ENCODE results near the gene MADCAM1. TPM values are rescaled to one million over a fixed set of nuclear protein-coding genes. Genes with fewer than 3 reads are reported as not detected.

The MADCAM1 gene
- total and polyA plus RNA-seq, 10 of the 15 experiments (the other 5 are each of a cell fraction or from before 2014, with no cell fraction given) = 0.06 to 0.32 (median 0.31) TPM; not detected in 5

DNA sequence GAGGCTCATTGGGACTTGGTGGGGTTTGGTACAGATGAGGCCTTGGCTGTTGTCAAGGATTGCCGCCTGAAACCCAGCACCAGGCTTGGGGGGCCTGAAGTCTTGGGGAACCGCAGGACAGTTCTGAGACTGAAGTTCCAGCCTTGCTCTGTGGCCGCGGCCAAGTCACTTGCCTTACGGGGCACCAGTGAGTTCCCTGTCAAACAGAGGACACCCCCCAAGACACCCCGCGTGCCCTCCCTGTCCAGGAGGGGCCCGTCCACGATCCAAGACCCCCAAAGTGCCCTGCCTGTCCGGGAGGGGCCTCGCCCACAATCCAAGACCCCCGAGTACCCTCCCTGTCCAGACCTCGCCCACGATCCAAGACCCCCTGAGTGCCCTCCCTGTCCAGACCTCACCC, 37.8 kb downstream of the MADCAM1 start:
- Histone ChIP-seq H3K27me3 (replicated peaks in 1 of 2; ENCODE audit: control insufficient read depth in 2 of 2, insufficient read depth in 2 of 2, low read length in 1 of 2) (no peaks in the 10 kb centered on the region), H3K36me3 (ENCODE audit: control insufficient read depth in 2 of 2, insufficient read depth in 2 of 2, low read length in 1 of 2) (peaks cover 0 to 5% of the 10 kb centered on the region in 2 experiments; a peak in 3 of 4 replicates), H4K20me1 (ENCODE audit: control insufficient read depth, insufficient read depth) (no peaks in the 10 kb centered on the region), H3K79me2 (ENCODE audit: control insufficient read depth, insufficient read depth, low read length) (peaks cover 27% of the 10 kb centered on the region), H3K4me2 (ENCODE audit: control insufficient read depth, insufficient read depth) (peak overlapping the region; percentile 77), H3K4me1 (ENCODE audit: control insufficient read depth, insufficient read depth, low read length) (peaks cover 8% of the 10 kb centered on the region), H2AFZ (ENCODE audit: control insufficient read depth, low read depth, low read length) (no peak overlapping the region), H3K4me3 (no peak overlapping the region), H3K9me3 (replicated peaks; ENCODE audit: control insufficient read depth, insufficient read depth, low read length) (no peaks in the 10 kb centered on the region), H3K27ac (ENCODE audit: control insufficient read depth, insufficient read depth) (no peak overlapping the region), H3K9ac (ENCODE audit: control insufficient read depth, insufficient read depth, low read length) (no peak overlapping the region)
- SMC1A ChIA-PET (ENCODE audit: uncharacterized antibody, unreplicated experiment) = no interaction called here
- TF ChIP-seq, protein P1, sequence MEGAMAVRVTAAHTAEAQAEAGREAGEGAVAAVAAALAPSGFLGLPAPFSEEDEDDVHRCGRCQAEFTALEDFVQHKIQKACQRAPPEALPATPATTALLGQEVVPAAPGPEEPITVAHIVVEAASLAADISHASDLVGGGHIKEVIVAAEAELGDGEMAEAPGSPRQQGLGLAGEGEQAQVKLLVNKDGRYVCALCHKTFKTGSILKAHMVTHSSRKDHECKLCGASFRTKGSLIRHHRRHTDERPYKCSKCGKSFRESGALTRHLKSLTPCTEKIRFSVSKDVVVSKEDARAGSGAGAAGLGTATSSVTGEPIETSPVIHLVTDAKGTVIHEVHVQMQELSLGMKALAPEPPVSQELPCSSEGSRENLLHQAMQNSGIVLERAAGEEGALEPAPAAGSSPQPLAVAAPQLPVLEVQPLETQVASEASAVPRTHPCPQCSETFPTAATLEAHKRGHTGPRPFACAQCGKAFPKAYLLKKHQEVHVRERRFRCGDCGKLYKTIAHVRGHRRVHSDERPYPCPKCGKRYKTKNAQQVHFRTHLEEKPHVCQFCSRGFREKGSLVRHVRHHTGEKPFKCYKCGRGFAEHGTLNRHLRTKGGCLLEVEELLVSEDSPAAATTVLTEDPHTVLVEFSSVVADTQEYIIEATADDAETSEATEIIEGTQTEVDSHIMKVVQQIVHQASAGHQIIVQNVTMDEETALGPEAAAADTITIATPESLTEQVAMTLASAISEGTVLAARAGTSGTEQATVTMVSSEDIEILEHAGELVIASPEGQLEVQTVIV (IDR thresholded peaks at IDR 0.05; ENCODE audit: borderline replicate concordance, partially characterized antibody) = no peak
- TF ChIP-seq, protein P2, sequence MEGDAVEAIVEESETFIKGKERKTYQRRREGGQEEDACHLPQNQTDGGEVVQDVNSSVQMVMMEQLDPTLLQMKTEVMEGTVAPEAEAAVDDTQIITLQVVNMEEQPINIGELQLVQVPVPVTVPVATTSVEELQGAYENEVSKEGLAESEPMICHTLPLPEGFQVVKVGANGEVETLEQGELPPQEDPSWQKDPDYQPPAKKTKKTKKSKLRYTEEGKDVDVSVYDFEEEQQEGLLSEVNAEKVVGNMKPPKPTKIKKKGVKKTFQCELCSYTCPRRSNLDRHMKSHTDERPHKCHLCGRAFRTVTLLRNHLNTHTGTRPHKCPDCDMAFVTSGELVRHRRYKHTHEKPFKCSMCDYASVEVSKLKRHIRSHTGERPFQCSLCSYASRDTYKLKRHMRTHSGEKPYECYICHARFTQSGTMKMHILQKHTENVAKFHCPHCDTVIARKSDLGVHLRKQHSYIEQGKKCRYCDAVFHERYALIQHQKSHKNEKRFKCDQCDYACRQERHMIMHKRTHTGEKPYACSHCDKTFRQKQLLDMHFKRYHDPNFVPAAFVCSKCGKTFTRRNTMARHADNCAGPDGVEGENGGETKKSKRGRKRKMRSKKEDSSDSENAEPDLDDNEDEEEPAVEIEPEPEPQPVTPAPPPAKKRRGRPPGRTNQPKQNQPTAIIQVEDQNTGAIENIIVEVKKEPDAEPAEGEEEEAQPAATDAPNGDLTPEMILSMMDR (IDR thresholded peaks at IDR 0.05 in 2 of 3, conservative IDR thresholded peaks at IDR 0.05 in 1 of 3; ENCODE audit: control insufficient read depth in 2 of 3, extremely low read depth in 1 of 3, insufficient read depth in 1 of 3, low read depth in 3 of 3, low read length in 3 of 3) = 0 out of 6 replicates have a peak, but pooled peaks of 1 of the 3 experiments have one; percentile 8
- no peak for TF ChIP-seq PAX5 (IDR thresholded peaks at IDR 0.05; ENCODE audit: borderline replicate concordance, low read depth, low read length)
- DNase-seq (ENCODE audit: low read depth, low spot score) = no peak
- FAIRE-seq = no peak
- CTCF ChIA-PET = interaction anchor here (7.4 kb wide), 1 partner anchor 24 kb away, joined by 42 read pairs; no protein-coding TSS in a partner anchor
- in situ Hi-C loops (cut with MboI) = no loop called here
- POLR2A ChIA-PET = no interaction called here
- no peak for ATAC-seq
- WGBS (ENCODE audit: insufficient coverage, insufficient replicate concordance, low lambda C conversion rate, missing lambda C conversion rate) = 84% methylated on average over 14 of the region's 14 CpGs
- intact Hi-C loops (cut with micrococcal nuclease; ENCODE audit: unreplicated experiment) = loop anchor here (5.0 kb wide), 1 partner anchor 38 kb away; the partner anchor contains the start of gene BSG
- RAD21 ChIA-PET (ENCODE audit: unreplicated experiment) = no interaction called here
- no TSS peak for BruUV-seq (replicated peaks)
